ENCODE results near the gene IKBIP. TPM values are rescaled to one million over a fixed set of nuclear protein-coding genes. Genes with fewer than 3 reads are reported as not detected.

IKBIP gene
- total RNA-seq, 4 donors from 2014 or later, result 13.1 to 22.5 (median 18.0) TPM

- DNase-seq (ENCODE audit: low spot score) (no peak), ATAC-seq (ENCODE audit: low FRiP score) (no peak)
- no peak for TF ChIP-seq CTCF (IDR thresholded peaks at IDR 0.05)
These were observed 33.8 kb upstream of the IKBIP start for GRCh38 chr12:98678236-98678945.

GRCh38 chr12:98674841-98675240 is 30.3 kb upstream of the IKBIP start:
- DNase-seq (ENCODE audit: low spot score) (no peak), ATAC-seq (ENCODE audit: low FRiP score) (no peak)
- no peak for TF ChIP-seq CTCF (IDR thresholded peaks at IDR 0.05)

GRCh38 chr12:98671459-98671858 is 26.9 kb upstream of the IKBIP start:
- DNase-seq (ENCODE audit: low spot score) (no peak), ATAC-seq (ENCODE audit: low FRiP score) (no peak)
- TF ChIP-seq CTCF (IDR thresholded peaks at IDR 0.05), result no peak

GRCh38 chr12:98669751-98670150 is 25.2 kb upstream of the IKBIP start:
- no peak for TF ChIP-seq CTCF (IDR thresholded peaks at IDR 0.05)
- ATAC-seq (ENCODE audit: low FRiP score), result no peak
- no peak for DNase-seq (ENCODE audit: low spot score)

GRCh38 chr12:98660521-98660920 is 15.9 kb upstream of the IKBIP start:
- no peak for TF ChIP-seq CTCF (IDR thresholded peaks at IDR 0.05)

GRCh38 chr12:98656289-98657101 is 11.9 kb upstream of the IKBIP start:
- no peak for TF ChIP-seq CTCF (IDR thresholded peaks at IDR 0.05)
- DNase-seq (ENCODE audit: low spot score), result no peak
- ATAC-seq (ENCODE audit: low FRiP score), result no peak

More at GRCh38 chr12:98660521-98660920, 15.9 kb upstream of the IKBIP start:
- no peak for DNase-seq (ENCODE audit: low spot score)
- ATAC-seq (ENCODE audit: low FRiP score), result no peak

All from omental fat pad (tissue), 4 donors.